ENCODE results near the gene NDUFS1. TPM values are rescaled to one million over a fixed set of nuclear protein-coding genes. Genes with fewer than 3 reads are reported as not detected.

The NDUFS1 gene
- total and polyA plus RNA-seq, 2 of the 8 experiments (the other 6 are each of a cell fraction or from before 2014, with no cell fraction given): 42.1 to 97.0 TPM

DNA sequence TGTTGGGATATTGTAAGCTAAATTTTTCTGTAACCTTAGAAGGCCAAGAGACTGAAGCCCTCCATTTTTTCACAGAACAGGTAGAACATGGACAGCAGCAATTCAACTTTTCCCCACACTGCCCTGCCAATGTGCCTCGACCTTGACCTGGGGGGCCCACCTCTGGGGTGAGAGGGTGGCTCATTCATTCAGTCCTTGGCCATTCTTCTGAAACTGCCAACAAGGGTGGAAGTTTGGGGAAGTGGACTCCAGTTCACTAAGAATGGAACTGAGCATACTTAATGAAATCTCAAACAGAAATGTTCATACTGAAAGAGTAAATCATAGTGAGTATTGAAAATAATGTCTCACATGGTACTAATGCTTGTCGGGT lies 1.5 kb upstream of the NDUFS1 start (continued):
- TF ChIP-seq SUZ12 (IDR thresholded peaks at IDR 0.05; ENCODE audit: low read length) (no peak), SIX5 (IDR thresholded peaks at IDR 0.05; ENCODE audit: low read depth, low read length) (no peak), ATF3 (IDR thresholded peaks at IDR 0.05; ENCODE audit: insufficient read depth, low read depth, low read length) (no peak), CBX5 (IDR thresholded peaks at IDR 0.05; ENCODE audit: low read depth, low read length) (no peak), RBBP5 (IDR thresholded peaks at IDR 0.05; ENCODE audit: borderline replicate concordance, low read depth, low read length) (no peak), CREB1 (IDR thresholded peaks at IDR 0.05) (no peak), SP1 (IDR thresholded peaks at IDR 0.05; ENCODE audit: low read depth, low read length) (no peak), NANOG (IDR thresholded peaks at IDR 0.05; ENCODE audit: insufficient read depth, low read depth, low read length, poor library complexity, severe bottlenecking) (no peak)
- TF ChIP-seq, protein P1, sequence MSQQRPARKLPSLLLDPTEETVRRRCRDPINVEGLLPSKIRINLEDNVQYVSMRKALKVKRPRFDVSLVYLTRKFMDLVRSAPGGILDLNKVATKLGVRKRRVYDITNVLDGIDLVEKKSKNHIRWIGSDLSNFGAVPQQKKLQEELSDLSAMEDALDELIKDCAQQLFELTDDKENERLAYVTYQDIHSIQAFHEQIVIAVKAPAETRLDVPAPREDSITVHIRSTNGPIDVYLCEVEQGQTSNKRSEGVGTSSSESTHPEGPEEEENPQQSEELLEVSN (IDR thresholded peaks at IDR 0.05): no peak

All from H1 (cell line).